ENCODE results near the gene ATP12A. TPM values are rescaled to one million over a fixed set of nuclear protein-coding genes. Genes with fewer than 3 reads are reported as not detected.

Gene ATP12A
- total RNA-seq, 1 donor from 2014 or later = not detected

- DNase-seq (ENCODE audit: low read depth) = no peak
- TF ChIP-seq, protein P1, sequence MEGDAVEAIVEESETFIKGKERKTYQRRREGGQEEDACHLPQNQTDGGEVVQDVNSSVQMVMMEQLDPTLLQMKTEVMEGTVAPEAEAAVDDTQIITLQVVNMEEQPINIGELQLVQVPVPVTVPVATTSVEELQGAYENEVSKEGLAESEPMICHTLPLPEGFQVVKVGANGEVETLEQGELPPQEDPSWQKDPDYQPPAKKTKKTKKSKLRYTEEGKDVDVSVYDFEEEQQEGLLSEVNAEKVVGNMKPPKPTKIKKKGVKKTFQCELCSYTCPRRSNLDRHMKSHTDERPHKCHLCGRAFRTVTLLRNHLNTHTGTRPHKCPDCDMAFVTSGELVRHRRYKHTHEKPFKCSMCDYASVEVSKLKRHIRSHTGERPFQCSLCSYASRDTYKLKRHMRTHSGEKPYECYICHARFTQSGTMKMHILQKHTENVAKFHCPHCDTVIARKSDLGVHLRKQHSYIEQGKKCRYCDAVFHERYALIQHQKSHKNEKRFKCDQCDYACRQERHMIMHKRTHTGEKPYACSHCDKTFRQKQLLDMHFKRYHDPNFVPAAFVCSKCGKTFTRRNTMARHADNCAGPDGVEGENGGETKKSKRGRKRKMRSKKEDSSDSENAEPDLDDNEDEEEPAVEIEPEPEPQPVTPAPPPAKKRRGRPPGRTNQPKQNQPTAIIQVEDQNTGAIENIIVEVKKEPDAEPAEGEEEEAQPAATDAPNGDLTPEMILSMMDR (conservative IDR thresholded peaks at IDR 0.05; ENCODE audit: low read depth, low read length) = no peak
- no peak overlapping the region for H3K4me3 ChIP-seq (ENCODE audit: low read depth, low read length)
These were observed 29.1 kb downstream of the ATP12A start for GRCh38 chr13:24709186-24709913.

DNA sequence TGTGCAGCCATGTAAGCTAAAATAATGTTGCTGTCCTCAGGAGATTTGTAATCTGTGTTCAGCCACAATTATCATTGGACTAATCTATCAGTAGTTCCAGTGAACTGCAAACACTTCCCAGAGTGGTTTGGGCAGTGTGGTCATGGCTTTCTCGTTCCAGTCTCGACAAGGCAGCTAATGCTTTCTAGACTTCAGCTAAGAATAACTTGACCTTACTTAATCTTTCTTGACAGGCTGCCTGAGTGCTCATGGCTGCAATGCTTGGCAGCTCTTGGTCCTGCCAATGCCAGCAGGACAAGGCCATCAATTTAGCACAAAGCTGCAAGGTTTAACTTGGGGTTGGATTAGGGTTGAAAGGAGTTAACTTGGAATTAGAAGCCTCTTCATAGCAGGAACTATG, 32.8 kb downstream of the ATP12A start:
- TF ChIP-seq, protein P1 (conservative IDR thresholded peaks at IDR 0.05; ENCODE audit: low read depth, low read length) = no peak
- DNase-seq (ENCODE audit: low read depth) = no peak
- no peak overlapping the region for H3K4me3 ChIP-seq (ENCODE audit: low read depth, low read length)

GRCh38 chr13:24716011-24716410, 35.8 kb downstream of the ATP12A start:
- TF ChIP-seq, protein P1 (conservative IDR thresholded peaks at IDR 0.05; ENCODE audit: low read depth, low read length) = no peak
- no peak for DNase-seq (ENCODE audit: low read depth)
- H3K4me3 ChIP-seq (ENCODE audit: low read depth, low read length) = no peak overlapping the region

GRCh38 chr13:24716446-24716845, 36.2 kb downstream of the ATP12A start:
- no peak overlapping the region for H3K4me3 ChIP-seq (ENCODE audit: low read depth, low read length)
- TF ChIP-seq, protein P1 (conservative IDR thresholded peaks at IDR 0.05; ENCODE audit: low read depth, low read length) = no peak
- no peak for DNase-seq (ENCODE audit: low read depth)

GRCh38 chr13:24717217-24717616, 37.0 kb downstream of the ATP12A start:
- no peak overlapping the region for H3K4me3 ChIP-seq (ENCODE audit: low read depth, low read length)
- no peak for DNase-seq (ENCODE audit: low read depth)
- TF ChIP-seq, protein P1 (conservative IDR thresholded peaks at IDR 0.05; ENCODE audit: low read depth, low read length) = no peak

GRCh38 chr13:24718192-24718965, 38.2 kb downstream of the ATP12A start:
- no peak overlapping the region for H3K4me3 ChIP-seq (ENCODE audit: low read depth, low read length)
- no peak for DNase-seq (ENCODE audit: low read depth)
- TF ChIP-seq, protein P1 (conservative IDR thresholded peaks at IDR 0.05; ENCODE audit: low read depth, low read length) = no peak

Measured in epithelial cell of proximal tubule (primary cell).